Gastrocnemius medialis (tissue), 4 donors: ENCODE measurements around the gene XXYLT1. TPM values are rescaled to one million over a fixed set of nuclear protein-coding genes. Genes with fewer than 3 reads are reported as not detected.

Source experiments
- ATAC-seq, 2 donors: fragments of 150-250 bp; one replicate each; pipeline ENCODE4 v1.9.1; 2016
- DNase-seq, 2 donors: peaks; one replicate each; pipeline ENCODE4 v3.0.0-alpha.2; 2019
- H3K27ac ChIP-seq, 4 donors: fragments of 200-600 bp; sonication (generic); 1 replicate in 1 of 4; 2 replicates in 3 of 4; pipeline ENCODE4 v1.5.1; 2016 to 2018; ENCODE audit warnings: mild to moderate bottlenecking in 2 of 4, moderate library complexity in 1 of 4
- H3K27me3 ChIP-seq, 3 donors: fragments of 200-600 bp; sonication (generic) in 2 of 3; 1 replicate in 1 of 3; 2 replicates in 2 of 3; pipeline versions ENCODE4 v1.5.1 to v1.6.0; 2016 to 2019; ENCODE audit warnings: mild to moderate bottlenecking in 1 of 3, moderate library complexity in 1 of 3
- H3K36me3 ChIP-seq, 2 donors: fragments of 200-600 bp; sonication (generic) in 1 of 2; one replicate each; pipeline ENCODE4 v1.5.1; 2017 to 2018
- H3K4me1 ChIP-seq, 2 donors: fragments of 200-600 bp; sonication (generic) in 1 of 2; one replicate each; pipeline ENCODE4 v1.5.1; 2016 to 2017; ENCODE audit warnings: mild to moderate bottlenecking in 2 of 2
- H3K4me3 ChIP-seq, 4 donors: fragments of 200-600 bp; sonication (generic) in 3 of 4; 1 replicate in 1 of 4; 2 replicates in 3 of 4; pipeline ENCODE4 v1.5.1; 2016 to 2019; ENCODE audit warnings: mild to moderate bottlenecking in 2 of 4
- H3K9me3 ChIP-seq, 3 donors: fragments of 200-600 bp; sonication (generic) in 2 of 3; 1 replicate in 1 of 3; 2 replicates in 2 of 3; pipeline ENCODE4 v1.5.1; 2016 to 2019
- CTCF ChIP-seq, 5 experiments: fragments of 450-650 bp in 3 of 5; fragments of 200-600 bp in 2 of 5; sonication (generic) in 2 of 5; IDR thresholded peaks in 4 of 5; conservative IDR thresholded peaks in 1 of 5; 1 replicate in 4 of 5; 2 replicates in 1 of 5; pipeline ENCODE4 v1.5.1; 2016 to 2019; ENCODE audit warnings: antibody characterized with exemption in 5 of 5, mild to moderate bottlenecking in 3 of 5, moderate library complexity in 3 of 5
- POLR2A ChIP-seq, 2 donors: fragments of 450-650 bp; IDR thresholded peaks; one replicate each; pipeline ENCODE4 v1.6.1; 2017; ENCODE audit warnings: antibody characterized with exemption in 2 of 2, mild to moderate bottlenecking in 2 of 2, moderate library complexity in 2 of 2
- in situ Hi-C, 4 donors: fragments of 200-750 bp; cut with MboI; loops; one replicate each; pipeline versions ENCODE4 v1.15.0 to v1.8.0; 2017; ENCODE audit warnings: low sequenced_read_pairs in 4 of 4
- intact Hi-C: fragments of 100-400 bp; cut with DNase I; formaldehyde crosslinking; loops from one replicate; pipeline ENCODE4 v1.15.1; 2023; ENCODE audit warnings: low total_unique reads
- total RNA-seq, 4 donors: library from RNA; depleted of rRNA; stranded (reverse); fragments of >200 nt; gene quantifications; one replicate each; pipeline versions ENCODE4 v1.1.0 to v1.2.3, GENCODE V29; 2016

The XXYLT1 gene
- total RNA-seq, 4 donors from 2014 or later, result 0.87 to 3.1 (median 1.3) TPM

GRCh38 chr3:195260280-195260905 is 10.6 kb downstream of the XXYLT1 start:
- Histone ChIP-seq H3K36me3 (no peaks in the 10 kb centered on the region), H3K27me3 (no peaks in the 10 kb centered on the region), H3K4me3 (peak overlapping the region; percentile 59 to 81 (median 75)), H3K9me3 (no peaks in the 10 kb centered on the region), H3K27ac (peak overlapping the region; percentile 60 to 87 (median 82)), H3K4me1 (peaks cover 10 to 22% of the 10 kb centered on the region in 2 donors)
- intact Hi-C loops (loop anchor here (1.0 to 2.0 kb wide), 3 partner anchors 258 to 590 kb away; partner anchors contain the start of gene FAM43A), in situ Hi-C loops (loop anchor here in 3 of 4 donors (10.0 to 25.0 kb wide), 5 partner anchors 248 to 586 kb away; partner anchors contain the start of genes LSG1 (in 2 of the 3) and FAM43A (in 1 of the 3))
- DNase-seq, result peak in 1 of 2 donors; percentile 31
- peak in 2 of 5 experiments; percentile 0 to 17 for TF ChIP-seq CTCF (IDR thresholded peaks at IDR 0.05 in 4 of 5, conservative IDR thresholded peaks at IDR 0.05 in 1 of 5)
- TF ChIP-seq POLR2A (IDR thresholded peaks at IDR 0.05), result no peak
- peak; percentile 17 to 25 for ATAC-seq

- ATAC-seq (peak; percentile 82 to 83), DNase-seq (peak; percentile 63 to 84)
- TF ChIP-seq CTCF (IDR thresholded peaks at IDR 0.05 in 4 of 5, conservative IDR thresholded peaks at IDR 0.05 in 1 of 5) (peak in 4 of 5 experiments; percentile 98 to 100 (median 99)), POLR2A (IDR thresholded peaks at IDR 0.05) (peak; percentile 60 to 67)
- intact Hi-C loops (loop anchor here (1.0 to 5.0 kb wide), 6 partner anchors 87 to 589 kb away; partner anchors contain the start of gene FAM43A), in situ Hi-C loops (loop anchor here (10.0 to 25.0 kb wide), 6 partner anchors 105 to 585 kb away; partner anchors contain the start of genes LSG1 (in 2 of the 4) and FAM43A (in 1 of the 4))
- no peaks in the 10 kb centered on the region for H3K27me3 ChIP-seq
- peak overlapping the region; percentile 78 to 87 (median 84) for H3K27ac ChIP-seq
- H3K4me1 ChIP-seq, result peaks cover 10 to 22% of the 10 kb centered on the region in 2 donors
- H3K9me3 ChIP-seq, result no peaks in the 10 kb centered on the region
- H3K4me3 ChIP-seq, result peak overlapping the region; percentile 59 to 81 (median 75)
- H3K36me3 ChIP-seq, result no peaks in the 10 kb centered on the region
Measured at GRCh38 chr3:195259475-195260279, 11.3 kb downstream of the XXYLT1 start.

- DNase-seq (no peak), ATAC-seq (peak in 1 of 2 donors; percentile 3)
- Histone ChIP-seq H3K36me3 (no peaks in the 10 kb centered on the region), H3K4me3 (peak overlapping the region; percentile 59 to 81 (median 75)), H3K9me3 (no peaks in the 10 kb centered on the region), H3K4me1 (peaks cover 10 to 24% of the 10 kb centered on the region in 2 donors), H3K27me3 (no peaks in the 10 kb centered on the region), H3K27ac (peak overlapping the region; percentile 78 to 87 (median 84))
- intact Hi-C loops, result loop anchor here (5.0 kb wide), 3 partner anchors 87 to 492 kb away; no protein-coding TSS in a partner anchor
- no peak for TF ChIP-seq CTCF (IDR thresholded peaks at IDR 0.05 in 4 of 5, conservative IDR thresholded peaks at IDR 0.05 in 1 of 5)
- no peak for TF ChIP-seq POLR2A (IDR thresholded peaks at IDR 0.05)
- in situ Hi-C loops, result loop anchor here in 3 of 4 donors (10.0 to 25.0 kb wide), 3 partner anchors 104 to 253 kb away; no protein-coding TSS in a partner anchor
Measured at GRCh38 chr3:195259154-195259474, 11.8 kb downstream of the XXYLT1 start.

GRCh38 chr3:195258449-195259153 is 12.4 kb downstream of the XXYLT1 start:
- ATAC-seq (no peak), DNase-seq (no peak)
- no peak for TF ChIP-seq CTCF (IDR thresholded peaks at IDR 0.05 in 4 of 5, conservative IDR thresholded peaks at IDR 0.05 in 1 of 5)
- no peak for TF ChIP-seq POLR2A (IDR thresholded peaks at IDR 0.05)
- intact Hi-C loops, result loop anchor here (5.0 kb wide), 3 partner anchors 86 to 491 kb away; no protein-coding TSS in a partner anchor
- Histone ChIP-seq H3K9me3 (no peaks in the 10 kb centered on the region), H3K36me3 (no peaks in the 10 kb centered on the region), H3K27ac (peak overlapping the region; percentile 78 to 87 (median 84)), H3K4me3 (no peak overlapping the region), H3K4me1 (peaks cover 14 to 27% of the 10 kb centered on the region in 2 donors), H3K27me3 (no peaks in the 10 kb centered on the region)
- in situ Hi-C loops, result loop anchor here in 3 of 4 donors (10.0 to 25.0 kb wide), 3 partner anchors 104 to 254 kb away; no protein-coding TSS in a partner anchor
